ENCODE data around the gene CAPN10.

CAPN10 gene

GRCh38 chr2:240626531-240627300, 40.2 kb downstream of the CAPN10 start:
- DNase-seq, result no peak

GRCh38 chr2:240627736-240628506, 41.4 kb downstream of the CAPN10 start:
- DNase-seq, result no peak

- DNase-seq, result no peak
These were observed 41.9 kb downstream of the CAPN10 start for GRCh38 chr2:240628507-240628807.

GRCh38 chr2:240628808-240629618, 42.5 kb downstream of the CAPN10 start:
- DNase-seq, result no peak

- DNase-seq, result no peak
These were observed 43.1 kb downstream of the CAPN10 start for GRCh38 chr2:240629619-240629967.

GRCh38 chr2:240629968-240630770, 43.6 kb downstream of the CAPN10 start:
- DNase-seq, result no peak

- no peak for DNase-seq
These were observed 44.4 kb downstream of the CAPN10 start for GRCh38 chr2:240630771-240631547.

GRCh38 chr2:240631548-240632305, 45.2 kb downstream of the CAPN10 start:
- no peak for DNase-seq

GRCh38 chr2:240632306-240632721, 45.8 kb downstream of the CAPN10 start:
- no peak for DNase-seq

GRCh38 chr2:240635121-240635997, 48.8 kb downstream of the CAPN10 start:
- no peak for DNase-seq

- DNase-seq, result no peak
These were observed 49.5 kb downstream of the CAPN10 start for GRCh38 chr2:240635998-240636547.

GRCh38 chr2:240636563-240637115, 50.1 kb downstream of the CAPN10 start:
- DNase-seq, result no peak

GRCh38 chr2:240637116-240637900, 50.8 kb downstream of the CAPN10 start:
- DNase-seq, result no peak

GRCh38 chr2:240637901-240638345, 51.4 kb downstream of the CAPN10 start:
- no peak for DNase-seq

- no peak for DNase-seq
These were observed 52.1 kb downstream of the CAPN10 start for GRCh38 chr2:240638512-240639160.

- no peak for DNase-seq
These were observed 53.0 kb downstream of the CAPN10 start for GRCh38 chr2:240639566-240639965.

GRCh38 chr2:240640939-240641338, 54.4 kb downstream of the CAPN10 start:
- DNase-seq, result peak; percentile 82

Measured in DMS53 (cell line).